Transverse colon (tissue), 4 donors: ENCODE measurements around the gene EDAR. TPM values are rescaled to one million over a fixed set of nuclear protein-coding genes. Genes with fewer than 3 reads are reported as not detected.

ENCODE experiments used
- DNase-seq: peaks from one replicate; pipeline ENCODE4 v3.0.0-alpha.2; 2019
- H3K27ac ChIP-seq, 4 donors: fragments of 200-600 bp; sonication (generic); 2 replicates each; pipeline ENCODE4 v1.5.1; 2016 to 2018; ENCODE audit warnings: inconsistent platforms in 4 of 4
- H3K27me3 ChIP-seq: fragments of 200-600 bp; sonication (generic); 2 replicates; pipeline ENCODE4 v1.5.1; 2017; ENCODE audit warnings: inconsistent platforms
- H3K36me3 ChIP-seq, 4 donors: fragments of 200-600 bp; sonication (generic); 2 replicates each; pipeline ENCODE4 v1.5.1; 2017 to 2019; ENCODE audit warnings: inconsistent platforms in 4 of 4
- H3K4me1 ChIP-seq, 4 donors: fragments of 200-600 bp; sonication (generic); 2 replicates each; pipeline ENCODE4 v1.5.1; 2017 to 2020; ENCODE audit warnings: inconsistent platforms in 4 of 4
- H3K4me3 ChIP-seq, 4 donors: fragments of 200-600 bp; sonication (generic); 1 replicate in 1 of 4; 2 replicates in 3 of 4; pipeline versions ENCODE4 v1.5.1 to v1.6.1; 2017 to 2019; ENCODE audit warnings: inconsistent platforms in 4 of 4
- H3K9me3 ChIP-seq, 2 donors: fragments of 200-600 bp; sonication (generic); 2 replicates each; pipeline ENCODE4 v1.5.1; 2017 to 2019; ENCODE audit warnings: inconsistent platforms in 2 of 2
- EP300 ChIP-seq: sonication (generic); formaldehyde crosslinking; IDR thresholded peaks from one replicate; pipeline ENCODE4 v1.6.1; 2017; ENCODE audit warnings: antibody characterized with exemption, low read depth
- POLR2A ChIP-seq: fragments of 450-650 bp; IDR thresholded peaks from one replicate; pipeline ENCODE4 v1.6.1; 2016; ENCODE audit warnings: antibody characterized with exemption, mild to moderate bottlenecking, moderate library complexity
- POLR2AphosphoS5 ChIP-seq, 3 donors: sonication (generic); formaldehyde crosslinking; IDR thresholded peaks; one replicate each; pipeline ENCODE4 v1.6.1; 2016; ENCODE audit warnings: antibody characterized with exemption in 3 of 3
- WGBS, 2 donors: methylation state at CpG; one replicate each; pipeline ENCODE4 v1.1.5; 2018; ENCODE audit warnings: low coverage in 1 of 2; 5-methylcytosine and 5-hydroxymethylcytosine counted together
- in situ Hi-C, 4 donors: fragments of 200-750 bp; cut with MboI; loops; one replicate each; pipeline versions ENCODE4 v1.15.0 to v1.15.1; 2017; ENCODE audit warnings: low sequenced_read_pairs in 3 of 4, low pct_ligation_motif_present in 1 of 4, low pct_unique_long_range_greater_than_20kb in 1 of 4
- intact Hi-C: fragments of 100-400 bp; cut with DNase I; formaldehyde crosslinking; loops from one replicate; pipeline ENCODE4 v1.15.1; 2023; ENCODE audit warnings: low total_unique reads
- total RNA-seq, 4 donors: library from RNA; depleted of rRNA; stranded (reverse); fragments of >200 nt; gene quantifications; one replicate each; pipeline ENCODE4 v1.1.0, GENCODE V29; 2016
- TF ChIP-seq, protein P1 (sequence below), 5 experiments: fragments of 200-600 bp in 3 of 5; fragments of 450-650 bp in 2 of 5; sonication (generic) in 3 of 5; IDR thresholded peaks; 1 replicate in 2 of 5; 2 replicates in 3 of 5; pipeline ENCODE4 v1.5.1; 2016 to 2017; ENCODE audit warnings: antibody characterized with exemption in 5 of 5, inconsistent platforms in 3 of 5, mild to moderate bottlenecking in 2 of 5, moderate library complexity in 1 of 5

EDAR gene
- total RNA-seq, 4 donors from 2014 or later = 0.14 to 0.64 TPM; not detected in 2

DNA sequence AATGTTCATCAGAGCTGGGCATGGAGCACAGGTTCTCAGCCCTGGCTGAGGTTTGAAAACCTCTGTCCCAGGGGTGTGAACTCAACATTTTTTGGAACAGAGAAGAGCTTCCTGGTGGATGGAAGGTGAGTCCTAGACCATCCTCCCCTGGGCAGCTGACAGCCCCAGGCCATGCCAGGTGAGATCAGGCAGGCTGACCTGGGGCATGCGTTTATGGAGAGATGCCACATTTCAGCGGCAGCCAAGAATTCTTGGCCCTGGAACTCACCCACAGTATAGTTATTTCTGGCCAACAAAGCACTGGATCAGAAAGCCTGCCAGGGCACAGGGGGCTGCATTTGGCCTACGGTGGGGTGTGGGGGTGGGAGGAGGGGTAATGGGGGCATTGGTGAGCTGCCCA lies 83.8 kb downstream of the EDAR start:
- in situ Hi-C loops (no loop called here), intact Hi-C loops (no loop called here)
- Histone ChIP-seq H3K9me3 (peaks cover 0 to 6% of the 10 kb centered on the region in 2 donors), H3K27ac (no peak overlapping the region), H3K36me3 (no peaks in the 10 kb centered on the region), H3K4me3 (no peak overlapping the region), H3K27me3 (no peaks in the 10 kb centered on the region), H3K4me1 (peaks cover 0 to 19% (median 1%) of the 10 kb centered on the region in 4 donors)
- 80% methylated on average over 1 of the region's 3 CpGs; no CpG with 5 or more reads in 1 of the 2 donors for WGBS, 2 donors
- TF ChIP-seq, protein P1, sequence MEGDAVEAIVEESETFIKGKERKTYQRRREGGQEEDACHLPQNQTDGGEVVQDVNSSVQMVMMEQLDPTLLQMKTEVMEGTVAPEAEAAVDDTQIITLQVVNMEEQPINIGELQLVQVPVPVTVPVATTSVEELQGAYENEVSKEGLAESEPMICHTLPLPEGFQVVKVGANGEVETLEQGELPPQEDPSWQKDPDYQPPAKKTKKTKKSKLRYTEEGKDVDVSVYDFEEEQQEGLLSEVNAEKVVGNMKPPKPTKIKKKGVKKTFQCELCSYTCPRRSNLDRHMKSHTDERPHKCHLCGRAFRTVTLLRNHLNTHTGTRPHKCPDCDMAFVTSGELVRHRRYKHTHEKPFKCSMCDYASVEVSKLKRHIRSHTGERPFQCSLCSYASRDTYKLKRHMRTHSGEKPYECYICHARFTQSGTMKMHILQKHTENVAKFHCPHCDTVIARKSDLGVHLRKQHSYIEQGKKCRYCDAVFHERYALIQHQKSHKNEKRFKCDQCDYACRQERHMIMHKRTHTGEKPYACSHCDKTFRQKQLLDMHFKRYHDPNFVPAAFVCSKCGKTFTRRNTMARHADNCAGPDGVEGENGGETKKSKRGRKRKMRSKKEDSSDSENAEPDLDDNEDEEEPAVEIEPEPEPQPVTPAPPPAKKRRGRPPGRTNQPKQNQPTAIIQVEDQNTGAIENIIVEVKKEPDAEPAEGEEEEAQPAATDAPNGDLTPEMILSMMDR (IDR thresholded peaks at IDR 0.05) = no peak
- TF ChIP-seq POLR2A = no peak
- TF ChIP-seq POLR2AphosphoS5 (IDR thresholded peaks at IDR 0.05) = no peak
- no peak for TF ChIP-seq EP300
- DNase-seq = no peak

DNA sequence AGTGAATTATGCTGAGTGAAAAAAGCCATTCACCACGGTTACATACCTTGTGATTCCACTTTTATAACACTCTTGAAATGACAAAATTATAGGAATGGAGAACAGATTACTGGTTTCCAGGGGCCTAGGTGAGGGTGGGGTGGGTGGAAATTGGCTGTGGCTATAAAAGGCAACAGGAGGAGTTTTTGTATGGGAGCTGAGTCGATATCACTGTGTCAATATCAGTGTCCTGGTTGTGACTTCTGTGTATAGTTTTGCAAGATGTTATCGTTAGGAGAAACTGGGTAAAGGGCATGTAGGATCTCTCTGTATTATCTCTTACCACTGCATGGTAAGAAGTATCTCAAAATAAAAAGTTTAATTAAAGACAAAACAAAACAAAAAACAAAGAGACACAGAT lies 84.3 kb downstream of the EDAR start:
- TF ChIP-seq EP300 (no peak), POLR2AphosphoS5 (IDR thresholded peaks at IDR 0.05) (no peak), POLR2A (no peak)
- TF ChIP-seq, protein P1 (IDR thresholded peaks at IDR 0.05) = no peak
- 38 to 57% methylated on average over 2 to 3 of the region's 3 CpGs for WGBS, 2 donors
- H3K27me3 ChIP-seq = no peaks in the 10 kb centered on the region
- no peak for DNase-seq
- intact Hi-C loops (no loop called here), in situ Hi-C loops (no loop called here)
- H3K27ac ChIP-seq = no peak overlapping the region
- no peak overlapping the region for H3K4me3 ChIP-seq
- peaks cover 0 to 19% (median 1%) of the 10 kb centered on the region in 4 donors for H3K4me1 ChIP-seq
- H3K9me3 ChIP-seq = peaks cover 0 to 6% of the 10 kb centered on the region in 2 donors
- H3K36me3 ChIP-seq = no peaks in the 10 kb centered on the region

DNA sequence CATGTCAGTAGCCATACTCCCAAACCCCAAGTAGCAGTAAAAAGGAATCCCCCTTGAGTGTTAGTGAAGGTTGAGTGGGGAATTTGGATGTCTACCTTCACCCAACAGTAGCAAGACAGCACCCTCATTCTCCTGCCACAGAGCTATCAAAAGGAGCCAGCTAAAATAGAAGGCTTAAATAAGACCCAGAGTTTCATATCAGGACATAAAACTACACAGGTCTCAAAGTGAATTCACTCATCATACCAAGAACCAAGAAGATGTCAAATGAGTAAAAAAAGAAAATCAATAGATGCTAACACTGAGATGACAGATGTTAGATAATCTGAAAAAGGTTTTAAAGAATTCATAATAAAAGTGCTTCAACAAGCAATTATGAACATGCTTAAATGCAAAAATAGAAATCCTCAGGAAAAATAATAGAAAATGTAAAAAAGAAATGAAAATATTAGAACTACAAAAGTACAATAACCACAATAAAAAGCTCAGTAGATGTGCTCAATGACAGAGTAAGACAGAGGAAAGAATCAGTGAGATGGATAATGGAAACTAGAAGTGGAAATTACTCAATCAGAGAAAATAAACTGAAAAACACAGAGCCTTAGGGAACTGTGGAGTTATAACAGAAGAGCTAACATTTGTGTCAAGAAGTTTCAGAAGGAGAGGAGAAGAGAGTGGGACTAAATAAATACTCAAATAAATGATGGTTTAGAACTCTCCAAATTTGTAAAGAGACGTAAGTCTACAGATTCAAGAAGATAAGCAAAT lies 90.5 kb downstream of the EDAR start:
- 33 to 86% methylated on average over 1 of the region's 1 CpG for WGBS, 2 donors

DNA sequence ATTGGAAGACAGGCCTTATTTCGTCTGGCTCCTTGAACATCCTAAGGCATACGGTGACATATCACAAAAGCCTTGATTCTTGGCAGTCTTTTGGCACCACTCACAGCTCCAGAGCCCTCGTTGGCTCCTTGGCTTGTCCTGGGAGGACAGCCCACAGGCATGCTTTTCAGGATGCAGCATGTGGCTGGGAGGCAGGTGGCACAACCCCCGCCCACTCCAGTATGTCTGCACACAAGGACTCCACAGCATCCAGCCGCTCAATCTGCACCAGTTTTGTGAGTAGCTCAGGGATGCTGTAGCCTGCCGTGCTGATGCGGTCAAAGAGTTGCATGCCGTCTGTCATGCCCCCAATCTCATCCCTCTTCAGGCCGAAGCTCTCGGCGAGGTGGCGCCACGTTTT lies 92.3 kb downstream of the EDAR start:
- peaks cover 0 to 12% (median 7%) of the 10 kb centered on the region in 4 donors for H3K4me1 ChIP-seq
- H3K27ac ChIP-seq = no peak overlapping the region
- intact Hi-C loops = no loop called here
- WGBS, 2 donors = 94 to 100% methylated on average over 6 to 12 of the region's 13 CpGs
- DNase-seq = no peak
- no peaks in the 10 kb centered on the region for H3K27me3 ChIP-seq
- TF ChIP-seq POLR2AphosphoS5 (IDR thresholded peaks at IDR 0.05) = no peak
- TF ChIP-seq EP300 = no peak
- TF ChIP-seq, protein P1 (IDR thresholded peaks at IDR 0.05) = no peak
- no peak for TF ChIP-seq POLR2A
- no peak overlapping the region for H3K4me3 ChIP-seq
- H3K9me3 ChIP-seq = peaks cover 0 to 6% of the 10 kb centered on the region in 2 donors
- in situ Hi-C loops = no loop called here
- H3K36me3 ChIP-seq = no peaks in the 10 kb centered on the region

More for the DNA sequence above, 90.5 kb downstream of the EDAR start:
- H3K9me3 ChIP-seq = peaks cover 0 to 6% of the 10 kb centered on the region in 2 donors
- no peaks in the 10 kb centered on the region for H3K36me3 ChIP-seq
- H3K27me3 ChIP-seq = no peaks in the 10 kb centered on the region
- no peak overlapping the region for H3K27ac ChIP-seq
- no peak overlapping the region for H3K4me3 ChIP-seq
- intact Hi-C loops (no loop called here), in situ Hi-C loops (no loop called here)
- peaks cover 0 to 12% (median 7%) of the 10 kb centered on the region in 4 donors for H3K4me1 ChIP-seq
- DNase-seq = no peak
- TF ChIP-seq, protein P1 (IDR thresholded peaks at IDR 0.05) = no peak
- TF ChIP-seq EP300 (no peak), POLR2A (no peak), POLR2AphosphoS5 (IDR thresholded peaks at IDR 0.05) (no peak)
